ENCODE data around the gene MARCHF3. TPM values are rescaled to one million over a fixed set of nuclear protein-coding genes. Genes with fewer than 3 reads are reported as not detected.

MARCHF3 gene
- total RNA-seq, 1 donor from 2014 or later = 21.9 TPM

DNA sequence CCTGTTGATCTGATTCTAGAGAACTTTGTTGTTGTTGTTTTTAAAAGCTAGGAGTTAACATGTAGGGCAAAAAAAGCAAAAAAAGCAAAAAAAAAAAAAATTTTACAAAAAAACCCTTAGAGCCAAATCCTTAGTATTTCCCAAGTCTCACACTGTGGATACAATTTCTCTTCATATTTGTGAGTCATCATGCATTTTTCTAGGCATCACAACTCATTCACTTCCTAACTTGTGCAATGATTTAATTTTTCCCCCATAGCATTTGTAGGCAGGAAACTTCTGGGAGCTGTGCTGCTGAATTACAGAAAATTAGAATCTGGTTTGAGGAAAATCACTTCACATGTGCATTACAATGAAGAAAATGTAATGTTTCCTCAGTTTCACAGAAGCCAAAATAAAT lies 91.9 kb downstream of the MARCHF3 start:
- Mint-ChIP-seq H3K36me3 (ENCODE audit: low read depth) (no peaks in the 10 kb centered on the region), H3K4me1 (peaks cover 20% of the 10 kb centered on the region), H3K27me3 (no peaks in the 10 kb centered on the region), H3K27ac (no peak overlapping the region), H3K4me3 (no peak overlapping the region), H3K9me3 (no peaks in the 10 kb centered on the region)
- DNase-seq (no peak), ATAC-seq (ENCODE audit: low read depth) (no peak)
- intact Hi-C loops (cut with micrococcal nuclease) = no loop called here
- ChIA-PET CTCF (no interaction called here), POLR2A (interaction anchor here (0.6 to 0.7 kb wide), 3 partner anchors 57 to 134 kb away, joined by 3 to 4 read pairs (median 3); no protein-coding TSS in a partner anchor)
- TF ChIP-seq, protein P1, sequence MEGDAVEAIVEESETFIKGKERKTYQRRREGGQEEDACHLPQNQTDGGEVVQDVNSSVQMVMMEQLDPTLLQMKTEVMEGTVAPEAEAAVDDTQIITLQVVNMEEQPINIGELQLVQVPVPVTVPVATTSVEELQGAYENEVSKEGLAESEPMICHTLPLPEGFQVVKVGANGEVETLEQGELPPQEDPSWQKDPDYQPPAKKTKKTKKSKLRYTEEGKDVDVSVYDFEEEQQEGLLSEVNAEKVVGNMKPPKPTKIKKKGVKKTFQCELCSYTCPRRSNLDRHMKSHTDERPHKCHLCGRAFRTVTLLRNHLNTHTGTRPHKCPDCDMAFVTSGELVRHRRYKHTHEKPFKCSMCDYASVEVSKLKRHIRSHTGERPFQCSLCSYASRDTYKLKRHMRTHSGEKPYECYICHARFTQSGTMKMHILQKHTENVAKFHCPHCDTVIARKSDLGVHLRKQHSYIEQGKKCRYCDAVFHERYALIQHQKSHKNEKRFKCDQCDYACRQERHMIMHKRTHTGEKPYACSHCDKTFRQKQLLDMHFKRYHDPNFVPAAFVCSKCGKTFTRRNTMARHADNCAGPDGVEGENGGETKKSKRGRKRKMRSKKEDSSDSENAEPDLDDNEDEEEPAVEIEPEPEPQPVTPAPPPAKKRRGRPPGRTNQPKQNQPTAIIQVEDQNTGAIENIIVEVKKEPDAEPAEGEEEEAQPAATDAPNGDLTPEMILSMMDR (IDR thresholded peaks at IDR 0.05) = no peak

DNA sequence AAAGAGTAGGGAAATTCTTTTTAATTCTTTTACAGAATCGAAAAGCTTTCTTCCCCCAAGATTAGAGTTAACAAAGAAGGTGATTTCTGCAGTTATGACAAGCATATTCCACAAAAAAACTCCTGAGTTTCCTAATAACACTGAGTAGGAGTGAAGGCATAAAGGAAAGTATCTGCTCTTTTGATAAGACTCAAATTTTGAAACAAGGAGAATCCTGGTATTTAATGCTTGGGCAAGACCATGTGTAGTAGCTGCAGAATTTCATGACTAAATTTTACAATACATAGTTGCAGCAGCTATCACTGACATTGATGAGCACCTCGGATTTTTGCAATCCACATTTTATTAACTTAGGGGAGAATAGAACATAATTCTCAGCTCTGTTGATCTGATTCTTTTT lies 92.6 kb downstream of the MARCHF3 start:
- Mint-ChIP-seq H3K27me3 (no peaks in the 10 kb centered on the region), H3K9me3 (no peaks in the 10 kb centered on the region), H3K4me3 (no peak overlapping the region), H3K27ac (no peak overlapping the region), H3K36me3 (ENCODE audit: low read depth) (no peaks in the 10 kb centered on the region), H3K4me1 (peaks cover 23% of the 10 kb centered on the region)
- ATAC-seq (ENCODE audit: low read depth) (no peak), DNase-seq (no peak)
- TF ChIP-seq, protein P1 (IDR thresholded peaks at IDR 0.05) = no peak
- intact Hi-C loops (cut with micrococcal nuclease) = no loop called here
- ChIA-PET CTCF (no interaction called here), POLR2A (interaction anchor here (0.6 to 0.7 kb wide), 3 partner anchors 56 to 135 kb away, joined by 3 to 4 read pairs (median 3); no protein-coding TSS in a partner anchor)

DNA sequence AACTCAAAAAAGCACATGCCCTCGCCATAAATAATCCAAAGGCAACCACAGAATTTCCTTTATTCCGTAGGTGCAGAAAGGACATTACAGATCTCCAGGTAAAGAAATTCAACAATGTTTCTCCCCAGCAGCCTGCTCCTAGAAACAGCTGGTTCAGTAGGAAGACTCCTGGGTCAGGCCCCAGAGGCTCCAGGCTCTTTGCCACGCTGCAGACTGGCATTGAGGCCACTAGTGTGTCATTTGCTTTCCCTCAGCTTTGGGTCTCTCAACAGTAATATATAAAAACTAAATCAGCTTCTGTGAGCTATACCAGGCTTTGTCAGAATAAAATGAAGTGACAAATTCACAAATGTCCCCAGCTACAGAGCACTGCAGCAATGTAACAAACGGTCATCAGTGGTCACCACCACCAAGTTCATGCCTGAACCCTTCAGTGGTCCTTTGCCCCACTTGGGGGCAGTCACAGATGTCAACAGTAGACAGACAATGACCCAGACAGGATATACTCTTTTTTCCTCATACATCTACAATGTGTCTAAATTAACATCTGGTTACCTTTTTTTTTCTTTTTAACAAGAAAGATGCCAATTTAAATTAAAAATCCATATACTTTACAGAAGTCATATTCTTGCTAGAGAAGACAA lies 93.5 kb downstream of the MARCHF3 start:
- TF ChIP-seq, protein P1 (IDR thresholded peaks at IDR 0.05) = no peak
- peaks cover 30% of the 10 kb centered on the region for H3K4me1 Mint-ChIP-seq
- intact Hi-C loops (cut with micrococcal nuclease) = no loop called here
- no peaks in the 10 kb centered on the region for H3K27me3 Mint-ChIP-seq
- no peak overlapping the region for H3K4me3 Mint-ChIP-seq
- H3K36me3 Mint-ChIP-seq (ENCODE audit: low read depth) = no peaks in the 10 kb centered on the region
- ChIA-PET POLR2A (no interaction called here), CTCF (no interaction called here)
- no peak for DNase-seq
- ATAC-seq (ENCODE audit: low read depth) = no peak
- no peaks in the 10 kb centered on the region for H3K9me3 Mint-ChIP-seq
- H3K27ac Mint-ChIP-seq = no peak overlapping the region

DNA sequence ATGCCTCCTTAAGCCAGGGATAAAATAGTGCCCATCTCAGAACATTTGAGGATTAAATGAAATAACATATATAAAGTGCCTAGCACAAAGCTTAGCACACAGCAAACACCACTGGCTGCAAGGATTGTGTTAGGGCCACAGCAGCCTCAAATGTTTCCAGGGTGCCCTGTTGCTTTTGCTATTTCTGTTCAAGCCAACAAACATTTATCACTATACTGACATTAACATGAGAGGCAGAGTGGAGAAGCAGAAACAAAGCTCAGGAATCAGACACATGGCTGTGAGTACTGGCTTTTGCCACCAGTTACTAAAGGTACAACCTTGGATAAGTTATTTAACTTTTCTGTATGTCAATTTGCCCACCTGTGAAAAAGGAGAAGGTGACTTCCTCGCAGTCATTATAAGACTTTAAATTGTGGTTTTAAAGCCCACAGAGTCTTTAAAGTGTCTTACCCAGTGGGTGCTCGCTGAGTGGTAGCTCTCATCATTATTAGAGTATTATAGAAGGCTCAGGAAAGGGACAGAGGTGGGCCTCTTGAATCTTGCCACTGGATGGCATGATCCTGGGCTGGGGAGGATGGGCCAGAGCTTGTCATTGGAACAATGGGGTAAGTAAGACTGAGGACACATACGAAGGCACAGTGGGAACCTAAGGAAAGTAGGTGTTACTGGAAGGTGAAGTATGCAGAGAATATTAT lies 98.2 kb downstream of the MARCHF3 start:
- H3K9me3 Mint-ChIP-seq = no peaks in the 10 kb centered on the region
- H3K36me3 Mint-ChIP-seq (ENCODE audit: low read depth) = no peaks in the 10 kb centered on the region
- DNase-seq (no peak), ATAC-seq (ENCODE audit: low read depth) (no peak)
- H3K27me3 Mint-ChIP-seq = no peaks in the 10 kb centered on the region
- H3K4me1 Mint-ChIP-seq = peaks cover 34% of the 10 kb centered on the region
- CTCF ChIA-PET = interaction anchor here (1.0 kb wide), 1 partner anchor 99 kb away, joined by 3 read pairs; no protein-coding TSS in a partner anchor
- H3K4me3 Mint-ChIP-seq = no peak overlapping the region
- intact Hi-C loops (cut with micrococcal nuclease) = loop anchor here (1.0 kb wide), 1 partner anchor 9 kb away; no protein-coding TSS in a partner anchor
- no peak overlapping the region for H3K27ac Mint-ChIP-seq
- POLR2A ChIA-PET = interaction anchor here (0.6 to 0.7 kb wide), 2 partner anchors 63 to 72 kb away, joined by 3 to 4 read pairs; no protein-coding TSS in a partner anchor
- TF ChIP-seq, protein P1 (IDR thresholded peaks at IDR 0.05) = no peak

DNA sequence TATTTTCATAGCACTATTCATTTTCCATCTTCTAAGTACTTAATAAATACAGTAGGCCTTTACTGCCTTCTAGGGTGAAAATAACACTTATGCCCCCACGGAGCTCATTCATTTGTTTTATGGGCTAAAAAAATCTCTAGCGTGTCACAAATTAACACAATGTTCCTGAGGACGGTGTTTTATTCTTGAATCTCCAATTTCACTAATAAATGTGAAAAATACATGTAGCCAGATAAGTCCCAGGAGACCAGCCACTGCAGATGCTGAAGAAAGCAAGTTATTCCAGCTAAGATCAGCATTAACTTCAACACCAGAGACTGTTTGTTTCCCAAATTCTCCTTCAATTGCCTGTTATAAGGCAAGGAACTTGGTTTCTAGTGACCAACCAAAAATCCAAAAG lies 102.3 kb downstream of the MARCHF3 start:
- H3K9me3 Mint-ChIP-seq = no peaks in the 10 kb centered on the region
- intact Hi-C loops (cut with micrococcal nuclease) = no loop called here
- TF ChIP-seq, protein P1 (IDR thresholded peaks at IDR 0.05) = no peak

More for the DNA sequence above, 102.3 kb downstream of the MARCHF3 start:
- Mint-ChIP-seq H3K4me3 (no peak overlapping the region), H3K36me3 (ENCODE audit: low read depth) (no peaks in the 10 kb centered on the region), H3K27ac (no peak overlapping the region), H3K27me3 (no peaks in the 10 kb centered on the region), H3K4me1 (peaks cover 39% of the 10 kb centered on the region)
- no peak for ATAC-seq (ENCODE audit: low read depth)
- CTCF ChIA-PET = no interaction called here
- POLR2A ChIA-PET = no interaction called here
- no peak for DNase-seq
